GM21447 (cell line): Measurements from ENCODE around the gene ANKRD33.

Experiments used
- ATAC-seq: cut with Tn5 transposase; IDR thresholded peaks from one replicate; pipeline ENCODE4 v1.9.1; 2021; ENCODE audit not compliant: unreplicated experiment

ANKRD33 gene

GRCh38 chr12:51915003-51915625 lies 27.2 kb downstream of the ANKRD33 start:
- ATAC-seq, result no peak

- ATAC-seq, result no peak
These were observed 28.0 kb downstream of the ANKRD33 start for GRCh38 chr12:51915951-51916350.

GRCh38 chr12:51917041-51917590 lies 29.2 kb downstream of the ANKRD33 start:
- ATAC-seq, result no peak

- ATAC-seq, result no peak
These were observed 30.0 kb downstream of the ANKRD33 start for GRCh38 chr12:51917746-51918453.

- no peak for ATAC-seq
These were observed 32.1 kb downstream of the ANKRD33 start for GRCh38 chr12:51920046-51920445.

DNA sequence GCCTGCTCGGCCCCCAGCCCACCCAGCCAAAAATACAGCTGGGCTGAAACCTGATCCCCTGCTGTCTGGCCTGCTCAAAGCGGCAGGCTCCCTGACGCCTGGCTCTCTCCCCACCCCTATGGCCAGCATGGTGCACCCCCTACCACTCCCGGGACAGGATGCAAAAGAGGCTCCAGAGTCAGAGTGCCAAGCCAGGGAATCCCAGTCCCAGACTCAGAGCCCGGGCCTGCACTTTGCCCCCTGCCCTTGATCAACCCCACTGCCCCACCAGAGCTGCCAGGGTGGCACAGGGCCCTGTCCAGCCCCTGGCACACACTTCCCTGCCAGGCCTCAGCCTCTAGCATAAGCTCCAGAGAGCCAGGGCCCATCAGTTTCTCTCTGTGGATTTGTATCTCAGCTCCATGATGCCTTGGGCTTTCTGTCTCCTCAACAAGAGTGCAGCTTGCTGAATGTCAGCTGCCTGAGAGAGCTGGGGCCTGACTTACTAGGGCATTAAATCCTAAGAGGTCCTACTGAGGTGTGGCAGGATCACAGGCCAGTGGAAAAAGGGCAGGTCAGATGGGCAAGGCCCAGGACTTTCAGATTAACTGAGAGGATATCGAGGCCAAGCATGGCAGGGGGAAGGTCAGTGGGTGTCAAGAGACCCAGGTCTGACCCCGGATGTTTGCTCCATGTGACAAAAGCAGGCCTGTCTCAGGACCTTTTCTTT lies 33.3 kb downstream of the ANKRD33 start:
- ATAC-seq, result no peak

GRCh38 chr12:51922146-51922545 lies 34.2 kb downstream of the ANKRD33 start:
- no peak for ATAC-seq

GRCh38 chr12:51922762-51923505 lies 35.0 kb downstream of the ANKRD33 start:
- no peak for ATAC-seq

DNA sequence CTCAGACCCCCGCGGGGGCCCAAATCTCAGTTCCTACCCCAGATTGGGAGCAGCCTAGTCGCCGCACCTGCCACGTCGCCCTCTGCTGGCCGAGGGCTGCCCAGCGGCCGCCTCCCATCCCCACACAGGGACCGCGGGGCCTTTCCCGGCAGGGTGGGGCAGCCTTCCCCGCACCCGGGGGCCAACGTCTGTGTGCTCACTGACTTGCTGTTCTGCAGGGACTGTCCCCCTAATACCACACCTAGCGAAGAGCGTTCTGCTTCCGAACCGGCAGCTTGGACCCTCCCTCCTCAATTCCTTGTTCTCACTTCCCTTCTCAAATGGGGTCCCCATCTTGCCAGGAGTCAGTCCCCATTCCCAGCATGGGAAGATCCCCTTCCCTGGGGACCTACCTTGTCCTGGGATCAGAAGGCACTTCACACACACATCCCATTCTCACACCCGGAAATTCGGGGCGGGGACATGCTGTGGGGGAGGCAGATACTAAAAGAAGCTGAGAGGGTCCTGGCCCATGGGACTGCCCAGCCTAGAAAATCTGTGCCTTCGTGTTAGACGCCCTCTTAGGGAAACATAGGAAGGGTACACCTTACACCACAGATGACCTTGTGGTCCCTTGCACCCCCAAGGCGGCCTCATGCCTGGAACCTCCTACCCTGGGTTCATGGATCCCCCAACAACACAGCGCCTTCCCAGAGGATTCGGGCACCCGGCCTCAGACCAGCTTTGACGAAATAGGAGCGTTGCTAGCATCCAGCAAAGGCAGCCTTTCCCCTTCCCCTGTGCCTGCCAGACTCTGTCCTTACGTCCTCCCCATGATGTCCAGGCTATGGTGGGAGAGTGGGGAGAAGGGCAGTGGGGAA lies 35.8 kb downstream of the ANKRD33 start:
- ATAC-seq, result no peak

DNA sequence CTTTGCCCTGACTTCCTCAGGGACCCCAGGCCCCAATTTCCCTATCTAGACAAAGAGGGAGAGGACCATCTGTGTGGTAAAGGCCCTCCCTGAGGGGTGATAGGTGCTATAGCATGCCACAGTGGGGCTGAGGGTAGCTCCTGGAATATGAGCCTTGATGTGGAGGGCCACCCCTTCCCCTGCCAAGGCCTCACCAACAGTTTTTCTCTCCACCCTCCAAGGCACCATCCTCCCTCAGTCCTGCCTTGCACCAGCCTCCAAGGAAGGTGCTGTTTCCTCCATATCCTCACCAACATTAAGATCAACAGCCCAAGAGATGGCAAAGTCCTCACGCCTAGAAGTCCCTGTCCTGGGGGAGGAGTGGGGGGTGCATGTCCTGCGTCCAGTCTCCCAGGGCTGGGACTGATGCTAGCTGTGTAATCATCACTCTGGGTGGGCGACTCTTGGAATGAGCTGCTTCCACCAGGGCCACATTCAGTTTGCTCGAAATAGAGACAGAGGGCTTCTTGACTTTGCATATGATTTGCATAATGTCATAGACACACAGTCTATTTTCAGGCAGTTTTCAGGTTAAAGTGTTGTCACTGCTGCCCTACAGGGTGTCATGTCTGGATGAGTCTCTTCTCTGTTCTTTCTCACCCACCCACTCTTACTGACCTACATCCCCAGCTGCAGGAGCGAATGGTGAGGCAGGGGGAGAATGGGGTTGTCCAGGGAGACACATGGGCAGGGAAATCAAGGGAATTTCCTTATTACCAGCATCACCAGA lies 36.8 kb downstream of the ANKRD33 start:
- ATAC-seq, result no peak

GRCh38 chr12:51925346-51926063 lies 37.6 kb downstream of the ANKRD33 start:
- ATAC-seq, result no peak

- ATAC-seq, result no peak
These were observed 38.2 kb downstream of the ANKRD33 start for GRCh38 chr12:51926064-51926632.

- ATAC-seq, result no peak
These were observed 38.8 kb downstream of the ANKRD33 start for GRCh38 chr12:51926718-51927117.

DNA sequence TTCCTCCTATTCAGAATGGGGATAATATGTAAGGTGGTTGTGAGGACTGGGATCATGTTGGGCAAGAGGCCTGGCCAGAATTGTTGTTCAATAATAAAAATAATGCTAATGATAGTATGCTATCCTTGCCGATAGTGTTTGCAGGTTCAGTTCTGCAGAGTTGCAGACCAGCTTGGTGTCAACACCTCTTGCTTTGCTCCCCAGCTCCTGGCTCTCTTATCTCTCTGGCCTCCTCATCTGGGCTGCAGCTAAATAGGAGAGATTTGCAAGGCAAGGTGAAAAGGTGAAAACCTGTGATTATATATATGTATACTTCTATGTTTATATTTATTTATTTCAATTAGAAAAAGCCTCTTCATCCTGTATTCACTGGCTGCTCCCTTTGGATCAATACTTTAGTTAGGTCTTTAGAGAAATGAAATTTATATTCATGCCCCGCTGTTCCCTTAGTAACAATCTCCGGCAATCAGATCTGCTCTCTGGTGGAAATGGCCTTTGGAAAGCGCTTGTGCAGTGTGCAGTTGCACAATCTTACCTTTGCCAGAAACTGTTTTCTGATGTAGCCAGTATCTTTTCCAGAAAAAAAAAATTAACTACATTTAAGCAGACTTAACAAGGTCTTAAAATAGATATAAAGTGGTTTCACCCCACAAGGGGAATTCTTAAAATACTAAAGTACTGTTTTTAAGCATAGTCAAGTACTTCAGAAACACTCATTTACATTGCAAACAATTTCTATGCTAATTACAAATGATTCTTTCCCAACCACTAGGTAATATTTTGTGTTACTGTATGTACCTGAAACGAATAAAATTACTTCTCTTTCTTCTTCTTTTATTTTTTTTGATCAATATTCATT lies 44.5 kb downstream of the ANKRD33 start:
- ATAC-seq, result no peak

- no peak for ATAC-seq
These were observed 46.2 kb downstream of the ANKRD33 start for GRCh38 chr12:51934080-51934479.

DNA sequence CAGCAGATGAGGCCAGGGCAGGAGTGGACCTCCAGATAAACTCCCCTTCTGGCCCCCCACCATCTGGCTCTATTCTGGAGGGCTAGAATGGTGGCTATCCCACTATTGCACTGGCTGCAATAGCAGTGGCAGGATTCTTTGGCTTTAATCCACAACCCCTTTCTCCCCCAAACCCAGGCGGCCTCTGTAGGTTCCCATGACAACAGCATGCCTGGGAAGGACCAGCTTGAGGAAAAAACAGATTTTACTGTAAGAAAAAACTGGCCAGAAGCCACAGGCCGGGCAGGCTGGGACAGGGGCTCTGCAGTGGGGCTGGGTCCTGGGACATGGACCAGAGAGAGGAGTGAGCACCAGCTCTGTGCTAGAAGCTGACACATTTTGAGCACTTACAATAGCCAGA lies 50.0 kb downstream of the ANKRD33 start:
- ATAC-seq, result no peak

- no peak for ATAC-seq
These were observed 50.8 kb downstream of the ANKRD33 start for GRCh38 chr12:51938726-51939125.
